Measurements from ENCODE around the gene DBF4B.
A peak's percentile ranks its signal among the peaks of the same experiment; 100 is the strongest.

Gene DBF4B

DNA sequence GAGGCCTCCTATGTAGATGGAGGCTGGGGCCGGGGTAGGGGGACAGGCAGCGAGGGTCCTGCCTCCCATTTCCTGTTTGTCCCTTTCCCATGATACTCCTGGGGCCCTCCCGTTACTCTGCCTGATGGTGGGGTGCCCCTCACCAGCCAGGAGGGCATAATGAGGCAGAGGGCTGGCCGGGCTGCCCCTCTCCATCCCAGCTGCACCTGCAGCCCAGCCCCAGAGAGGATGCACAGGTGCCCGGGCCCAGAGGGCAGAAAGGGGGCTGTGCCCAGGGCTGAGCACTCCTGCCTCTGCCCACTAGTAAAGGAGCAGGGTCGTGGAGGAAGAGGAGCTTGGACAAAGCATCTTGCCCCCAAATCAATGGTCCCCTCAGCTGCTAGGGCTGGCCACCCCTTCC is 60.8 kb downstream of the DBF4B start:
- in situ Hi-C loops (cut with HindIII; ENCODE audit: low pct_unique_long_range_greater_than_20kb, low sequenced_read_pairs) = no loop called here
- TF ChIP-seq JUND (IDR thresholded peaks at IDR 0.05; ENCODE audit: low read depth) = no peak
- no peak for DNase-seq (ENCODE audit: low read depth in 1 of 2, low spot score in 1 of 2)

DNA sequence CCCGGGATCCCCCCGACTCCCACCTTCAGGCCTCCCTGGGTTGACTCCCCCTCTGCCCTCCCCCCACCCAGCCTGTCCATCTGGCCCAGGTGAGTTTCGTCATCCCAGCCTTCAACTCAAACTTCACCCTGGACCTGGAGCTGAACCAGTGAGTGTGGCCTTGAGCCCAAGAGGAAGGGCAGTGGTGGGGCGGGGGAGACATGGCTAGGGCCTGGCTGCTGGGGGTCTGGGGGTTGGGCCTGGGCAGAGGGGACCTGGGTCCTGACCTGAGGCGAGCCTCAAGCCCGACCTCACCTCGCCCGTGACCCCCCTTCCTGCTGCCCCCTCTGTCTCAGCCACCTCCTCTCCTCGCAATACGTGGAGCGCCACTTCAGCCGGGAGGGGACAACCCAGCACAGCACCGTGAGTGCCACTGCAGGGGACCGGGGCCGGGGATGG is 61.2 kb downstream of the DBF4B start:
- in situ Hi-C loops (cut with HindIII; ENCODE audit: low pct_unique_long_range_greater_than_20kb, low sequenced_read_pairs) = no loop called here
- no peak for TF ChIP-seq JUND (IDR thresholded peaks at IDR 0.05; ENCODE audit: low read depth)
- no peak for DNase-seq (ENCODE audit: low read depth in 1 of 2, low spot score in 1 of 2)

DNA sequence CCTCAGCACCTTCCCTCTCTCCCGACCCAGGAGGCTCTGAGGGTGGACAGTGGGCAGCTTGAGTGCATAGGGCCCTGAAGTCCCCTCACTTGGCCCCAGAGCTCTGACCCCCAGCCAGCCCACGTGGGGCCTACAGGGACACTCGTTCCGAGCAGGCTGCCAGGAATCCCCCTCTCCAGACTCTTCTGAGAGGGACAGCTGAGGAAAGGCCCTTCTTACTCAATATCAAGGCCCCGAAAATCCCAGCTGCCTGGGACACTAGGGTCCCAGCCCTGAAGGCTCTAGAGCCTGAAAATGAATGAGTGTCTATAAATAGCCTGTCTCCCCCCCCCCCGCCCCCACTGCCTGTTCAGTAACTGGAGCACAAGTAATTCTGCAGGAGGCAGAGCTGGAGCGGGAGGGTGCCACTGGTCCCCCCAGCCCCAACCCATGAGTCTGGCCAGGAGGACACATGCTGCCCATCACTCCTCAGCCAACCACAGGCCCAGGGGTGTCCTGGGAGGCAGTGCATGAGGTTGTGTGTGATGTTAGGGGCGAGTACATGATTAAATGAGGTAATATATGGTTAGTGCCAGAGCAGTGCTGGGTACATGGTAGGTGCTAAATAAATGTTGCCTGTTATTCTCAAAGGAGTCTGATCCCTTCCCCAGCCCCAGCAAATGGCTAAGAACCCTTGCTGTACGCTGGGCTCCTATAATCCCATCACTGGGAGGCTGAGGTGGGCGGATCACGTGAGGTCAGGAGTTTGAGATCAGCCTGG is 61.9 kb downstream of the DBF4B start:
- DNase-seq (ENCODE audit: low read depth in 1 of 2, low spot score in 1 of 2) = no peak
- in situ Hi-C loops (cut with HindIII; ENCODE audit: low pct_unique_long_range_greater_than_20kb, low sequenced_read_pairs) = no loop called here
- no peak for TF ChIP-seq JUND (IDR thresholded peaks at IDR 0.05; ENCODE audit: low read depth)

DNA sequence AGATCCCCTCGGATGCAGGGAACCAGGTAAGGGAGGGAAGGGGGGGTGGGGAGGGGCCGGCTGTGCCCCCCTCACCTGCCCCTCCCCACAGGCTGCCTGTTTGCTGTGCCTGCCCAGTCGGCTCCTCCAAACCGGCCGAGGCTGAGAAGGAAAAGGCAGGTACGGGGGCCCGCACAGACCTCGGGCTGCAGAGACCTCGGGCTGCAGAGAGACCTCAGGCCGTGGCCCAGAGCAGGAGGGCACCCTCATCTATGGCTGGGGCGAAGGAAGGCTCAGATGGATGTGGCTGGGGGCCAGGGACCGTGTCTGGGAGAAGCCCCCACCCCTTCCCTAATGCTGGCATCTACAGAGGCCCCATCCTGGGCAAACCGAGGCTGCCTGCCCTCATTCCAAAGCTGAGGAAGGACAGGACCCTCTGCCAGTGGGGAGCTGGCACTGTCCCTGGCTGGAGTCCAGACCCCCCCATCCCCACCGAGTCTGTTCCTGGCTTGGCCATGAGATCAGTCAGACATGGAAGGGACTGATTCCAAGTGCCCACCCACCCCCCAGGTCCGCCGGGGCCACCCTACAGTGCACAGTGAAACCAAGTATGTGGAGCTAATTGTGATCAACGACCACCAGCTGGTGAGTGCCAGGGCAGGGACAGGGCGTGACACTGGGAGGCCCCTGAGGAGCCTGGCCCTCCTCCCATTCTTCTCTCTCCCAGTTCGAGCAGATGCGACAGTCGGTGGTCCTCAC is 64.0 kb downstream of the DBF4B start:
- DNase-seq (ENCODE audit: low read depth in 1 of 2, low spot score in 1 of 2) = no peak
- TF ChIP-seq JUND (IDR thresholded peaks at IDR 0.05; ENCODE audit: low read depth) = no peak
- in situ Hi-C loops (cut with HindIII; ENCODE audit: low pct_unique_long_range_greater_than_20kb, low sequenced_read_pairs) = no loop called here

DNA sequence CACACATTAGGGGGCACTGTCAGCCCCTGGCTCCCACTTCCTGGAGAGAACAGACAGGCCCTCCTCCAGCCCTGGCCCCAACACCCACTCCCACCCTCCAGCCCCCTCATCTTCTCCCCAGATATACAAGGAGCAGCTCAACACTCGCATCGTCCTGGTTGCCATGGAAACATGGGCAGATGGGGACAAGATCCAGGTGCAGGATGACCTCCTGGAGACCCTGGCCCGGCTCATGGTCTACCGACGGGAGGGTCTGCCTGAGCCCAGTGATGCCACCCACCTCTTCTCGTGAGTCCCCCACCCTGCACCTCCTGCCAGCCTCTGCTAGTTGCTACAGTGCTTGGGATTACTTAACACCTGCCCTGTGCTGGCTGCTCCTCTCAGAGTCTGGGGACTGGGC is 64.7 kb downstream of the DBF4B start:
- no peak for DNase-seq (ENCODE audit: low read depth in 1 of 2, low spot score in 1 of 2)
- in situ Hi-C loops (cut with HindIII; ENCODE audit: low pct_unique_long_range_greater_than_20kb, low sequenced_read_pairs) = no loop called here
- no peak for TF ChIP-seq JUND (IDR thresholded peaks at IDR 0.05; ENCODE audit: low read depth)

DNA sequence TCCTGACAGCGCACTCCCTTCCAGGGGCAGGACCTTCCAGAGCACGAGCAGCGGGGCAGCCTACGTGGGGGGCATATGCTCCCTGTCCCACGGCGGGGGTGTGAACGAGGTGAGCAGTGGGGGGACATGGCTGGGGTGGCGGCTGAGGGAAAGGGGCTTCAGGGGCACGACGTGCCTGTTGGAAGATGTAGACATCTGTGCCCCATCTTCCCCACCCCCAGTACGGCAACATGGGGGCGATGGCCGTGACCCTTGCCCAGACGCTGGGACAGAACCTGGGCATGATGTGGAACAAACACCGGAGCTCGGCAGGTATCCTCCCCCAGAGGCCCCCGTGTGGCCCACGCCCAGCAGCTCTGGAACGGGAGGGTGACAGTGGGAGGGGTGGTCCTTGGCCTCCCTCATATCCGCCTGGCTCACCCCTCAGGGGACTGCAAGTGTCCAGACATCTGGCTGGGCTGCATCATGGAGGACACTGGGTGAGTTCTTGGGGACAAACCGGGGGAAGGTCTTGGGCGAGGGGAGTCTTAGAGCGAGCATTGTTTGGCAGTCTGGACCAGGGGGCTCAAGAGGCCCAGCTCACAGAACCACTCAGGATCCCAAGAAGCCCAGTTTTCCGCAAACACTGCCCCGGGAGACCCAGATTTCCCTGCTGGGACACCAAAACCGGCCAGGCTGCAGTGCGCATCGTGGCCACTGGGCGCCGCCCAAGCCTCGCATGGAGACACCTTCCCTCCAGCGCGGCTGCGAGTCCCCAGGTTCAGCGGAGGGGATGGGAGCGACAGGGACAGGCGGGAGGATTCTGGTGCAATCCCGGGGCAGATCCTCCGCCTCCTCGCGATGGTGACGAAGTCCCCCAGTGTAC is 66.0 kb downstream of the DBF4B start:
- in situ Hi-C loops (cut with HindIII; ENCODE audit: low pct_unique_long_range_greater_than_20kb, low sequenced_read_pairs) = no loop called here
- no peak for TF ChIP-seq JUND (IDR thresholded peaks at IDR 0.05; ENCODE audit: low read depth)
- DNase-seq (ENCODE audit: low read depth in 1 of 2, low spot score in 1 of 2) = peak; percentile 91 to 98

DNA sequence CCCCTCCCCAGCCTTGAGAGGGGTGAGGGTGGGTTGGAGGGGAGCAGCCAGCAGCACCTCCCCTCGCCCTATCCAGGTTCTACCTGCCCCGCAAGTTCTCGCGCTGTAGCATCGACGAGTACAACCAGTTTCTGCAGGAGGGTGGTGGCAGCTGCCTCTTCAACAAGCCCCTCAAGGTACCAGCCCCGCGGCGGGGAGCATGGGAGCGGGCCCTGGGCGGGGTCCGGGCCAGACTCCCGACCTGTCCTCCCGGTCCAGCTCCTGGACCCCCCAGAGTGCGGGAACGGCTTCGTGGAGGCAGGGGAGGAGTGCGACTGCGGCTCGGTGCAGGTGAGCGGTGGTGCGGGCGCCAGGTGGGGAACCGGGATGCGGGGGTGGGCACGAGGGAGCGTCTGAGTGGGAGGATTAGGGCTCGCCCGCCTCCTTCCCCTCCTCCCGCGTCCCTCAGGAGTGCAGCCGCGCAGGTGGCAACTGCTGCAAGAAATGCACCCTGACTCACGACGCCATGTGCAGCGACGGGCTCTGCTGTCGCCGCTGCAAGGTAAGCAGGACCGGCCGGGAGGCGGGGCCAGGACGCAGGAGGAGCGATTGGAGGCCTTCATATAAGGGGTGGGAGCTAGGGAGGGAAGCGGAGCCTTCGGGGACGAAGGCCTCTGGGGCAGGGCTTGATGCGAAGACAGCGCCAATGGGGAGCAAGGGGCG is 66.8 kb downstream of the DBF4B start:
- peak; percentile 99 for DNase-seq (ENCODE audit: low read depth in 1 of 2, low spot score in 1 of 2)
- in situ Hi-C loops (cut with HindIII; ENCODE audit: low pct_unique_long_range_greater_than_20kb, low sequenced_read_pairs) = no loop called here
- no peak for TF ChIP-seq JUND (IDR thresholded peaks at IDR 0.05; ENCODE audit: low read depth)

DNA sequence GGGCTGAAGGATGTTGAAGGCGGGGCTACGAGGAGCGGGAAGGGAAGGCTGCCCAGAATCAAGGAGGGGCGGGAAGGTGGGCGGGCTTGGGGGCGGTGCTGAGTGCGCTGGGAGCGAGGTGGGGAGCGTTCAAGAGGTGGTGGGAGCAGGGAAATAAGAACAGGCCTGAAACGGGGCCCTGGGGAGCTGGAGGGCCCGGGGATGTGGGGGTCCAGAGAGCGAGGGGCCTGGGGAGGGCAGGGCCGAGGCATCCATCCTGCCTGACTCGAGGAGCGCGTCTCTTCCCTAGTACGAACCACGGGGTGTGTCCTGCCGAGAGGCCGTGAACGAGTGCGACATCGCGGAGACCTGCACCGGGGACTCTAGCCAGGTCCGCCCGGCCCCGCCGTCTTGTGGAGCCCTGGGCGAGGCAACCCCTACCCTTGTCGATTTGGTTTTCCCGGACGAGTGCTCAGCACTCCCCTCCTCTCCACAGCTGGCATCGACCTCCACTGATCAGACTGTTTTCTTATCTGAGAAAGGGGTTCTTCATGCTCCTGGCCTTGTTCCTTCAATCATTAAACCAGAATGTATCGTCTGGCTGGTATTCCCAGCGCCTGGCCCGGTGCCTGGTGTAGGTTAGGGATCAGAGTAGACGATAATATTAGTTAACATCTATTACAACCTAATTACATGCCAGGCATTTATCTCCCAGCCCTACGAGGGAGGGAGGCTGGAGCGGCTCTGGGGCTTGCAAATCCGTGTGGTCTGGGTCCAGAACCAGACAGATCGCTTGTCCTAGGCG is 67.6 kb downstream of the DBF4B start:
- in situ Hi-C loops (cut with HindIII; ENCODE audit: low pct_unique_long_range_greater_than_20kb, low sequenced_read_pairs) = no loop called here
- TF ChIP-seq JUND (IDR thresholded peaks at IDR 0.05; ENCODE audit: low read depth) = no peak
- no peak for DNase-seq (ENCODE audit: low read depth in 1 of 2, low spot score in 1 of 2)

DNA sequence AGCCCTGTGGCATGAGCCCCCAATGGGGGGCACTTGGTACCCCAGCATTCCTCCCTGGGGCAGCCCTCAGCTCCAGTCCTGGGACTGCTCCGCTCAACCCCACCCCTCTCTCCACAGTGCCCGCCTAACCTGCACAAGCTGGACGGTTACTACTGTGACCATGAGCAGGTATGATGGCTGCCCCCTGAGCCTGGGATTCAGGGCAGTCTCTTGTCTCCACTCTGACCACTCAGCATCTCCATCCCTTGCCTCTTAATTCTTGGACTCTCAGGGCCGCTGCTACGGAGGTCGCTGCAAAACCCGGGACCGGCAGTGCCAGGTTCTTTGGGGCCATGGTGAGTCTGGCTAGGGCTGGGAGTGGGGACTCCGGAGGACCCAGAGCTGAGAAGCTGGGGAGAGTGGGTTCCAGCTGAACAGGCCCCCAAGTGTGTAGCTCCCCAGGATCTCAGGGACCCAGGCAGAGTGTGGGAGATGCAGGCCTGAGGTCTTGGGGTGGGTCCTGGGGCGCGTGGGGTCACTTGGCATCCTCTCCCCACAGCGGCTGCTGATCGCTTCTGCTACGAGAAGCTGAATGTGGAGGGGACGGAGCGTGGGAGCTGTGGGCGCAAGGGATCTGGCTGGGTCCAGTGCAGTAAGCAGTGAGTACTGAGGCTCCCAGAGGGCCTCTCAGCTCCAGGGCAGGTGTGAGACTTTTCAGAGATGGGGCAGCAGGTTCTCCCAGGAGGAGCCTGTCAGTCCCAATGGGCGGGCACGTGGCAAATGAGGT is 68.3 kb downstream of the DBF4B start:
- in situ Hi-C loops (cut with HindIII; ENCODE audit: low pct_unique_long_range_greater_than_20kb, low sequenced_read_pairs) = no loop called here
- no peak for TF ChIP-seq JUND (IDR thresholded peaks at IDR 0.05; ENCODE audit: low read depth)
- DNase-seq (ENCODE audit: low read depth in 1 of 2, low spot score in 1 of 2) = no peak

DNA sequence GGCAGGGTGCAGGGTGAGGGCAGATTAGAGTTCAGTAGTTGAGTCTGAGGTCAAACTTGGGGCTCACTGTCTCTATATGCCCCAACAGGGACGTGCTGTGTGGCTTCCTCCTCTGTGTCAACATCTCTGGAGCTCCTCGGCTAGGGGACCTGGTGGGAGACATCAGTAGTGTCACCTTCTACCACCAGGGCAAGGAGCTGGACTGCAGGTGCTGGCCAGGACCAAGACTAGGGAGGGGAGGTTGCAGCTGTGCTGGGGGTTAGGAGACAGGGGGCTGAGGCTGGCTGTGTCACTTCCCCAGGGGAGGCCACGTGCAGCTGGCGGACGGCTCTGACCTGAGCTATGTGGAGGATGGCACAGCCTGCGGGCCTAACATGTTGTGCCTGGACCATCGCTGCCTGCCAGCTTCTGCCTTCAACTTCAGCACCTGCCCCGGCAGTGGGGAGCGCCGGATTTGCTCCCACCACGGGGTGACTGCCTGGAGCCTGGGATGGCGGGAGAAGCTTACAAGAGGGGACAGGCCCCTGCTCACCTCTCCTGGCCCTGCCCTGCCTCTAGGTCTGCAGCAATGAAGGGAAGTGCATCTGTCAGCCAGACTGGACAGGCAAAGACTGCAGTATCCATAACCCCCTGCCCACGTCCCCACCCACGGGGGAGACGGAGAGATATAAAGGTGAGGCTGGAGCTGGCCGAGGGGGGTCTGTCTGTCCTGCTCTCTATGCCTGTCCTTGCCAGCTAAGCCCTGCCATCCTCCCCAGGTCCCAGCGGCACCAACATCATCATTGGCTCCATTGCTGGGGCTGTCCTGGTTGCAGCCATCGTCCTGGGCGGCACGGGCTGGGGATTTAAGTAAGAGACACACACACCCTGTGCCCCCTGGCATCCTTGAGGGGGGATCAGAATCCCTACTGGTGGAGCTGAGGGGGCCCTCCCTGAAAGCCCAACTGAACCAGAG is 69.2 kb downstream of the DBF4B start:
- no peak for TF ChIP-seq JUND (IDR thresholded peaks at IDR 0.05; ENCODE audit: low read depth)
- DNase-seq (ENCODE audit: low read depth in 1 of 2, low spot score in 1 of 2) = no peak
- in situ Hi-C loops (cut with HindIII; ENCODE audit: low pct_unique_long_range_greater_than_20kb, low sequenced_read_pairs) = no loop called here
